Testis (tissue), 3 donors: Measurements from ENCODE around the gene HOMER2. TPM values are rescaled to one million over a fixed set of nuclear protein-coding genes. Genes with fewer than 3 reads are reported as not detected.

ENCODE experiments used
- DNase-seq: peaks from one replicate; pipeline ENCODE4 v3.0.0-alpha.2; 2019
- H3K27ac ChIP-seq, 2 donors: fragments of 200-600 bp; sonication (generic); one replicate each; pipeline ENCODE4 v1.5.1; 2019
- H3K27me3 ChIP-seq: fragments of 200-600 bp; sonication (generic); one replicate; pipeline ENCODE4 v1.5.1; 2019
- H3K36me3 ChIP-seq: fragments of 200-600 bp; sonication (generic); one replicate; pipeline ENCODE4 v1.5.1; 2017; ENCODE audit warnings: low read depth; ENCODE audit errors: missing control alignments
- H3K4me1 ChIP-seq: fragments of 200-600 bp; sonication (generic); one replicate; pipeline ENCODE4 v1.5.1; 2019
- H3K4me3 ChIP-seq, 2 donors: fragments of 200-600 bp; sonication (generic); one replicate each; pipeline ENCODE4 v1.5.1; 2017 to 2019
- H3K9me3 ChIP-seq: fragments of 200-600 bp; sonication (generic); one replicate; pipeline ENCODE4 v1.5.1; 2017
- POLR2A ChIP-seq: fragments of 450-650 bp; IDR thresholded peaks from one replicate; pipeline ENCODE4 v1.6.1; 2017; ENCODE audit warnings: antibody characterized with exemption, mild to moderate bottlenecking, moderate library complexity
- WGBS, 2 donors: methylation state at CpG; one replicate each; pipeline ENCODE4 v1.1.5; 2018; 5-methylcytosine and 5-hydroxymethylcytosine counted together
- intact Hi-C: fragments of 100-400 bp; cut with DNase I; formaldehyde crosslinking; loops from one replicate; pipeline ENCODE4 v1.15.1; 2023; ENCODE audit warnings: low total_unique reads
- polyA plus RNA-seq: library from polyadenylated mRNA; stranded (reverse); fragments of 350-450 nt; fragmentation: Illumina TruSeq; extraction: RNeasy Lipid Tissue Mini Kit (QIAGEN cat#74804); gene quantifications from one replicate; pipeline ENCODE4 v1.2.3, GENCODE V29; 2014; ENCODE audit warnings: low read depth, low replicate concordance; ENCODE audit not compliant: insufficient read depth
- total RNA-seq, 2 donors: library from RNA; depleted of rRNA; stranded (reverse); fragments of >200 nt; gene quantifications; one replicate each; pipeline ENCODE4 v1.2.3, GENCODE V29; 2016
- TF ChIP-seq, protein P1 (sequence below), 3 experiments: fragments of 450-650 bp in 2 of 3; fragments of 200-600 bp in 1 of 3; sonication (generic) in 1 of 3; IDR thresholded peaks; one replicate each; pipeline ENCODE4 v1.5.1; 2016 to 2019; ENCODE audit warnings: antibody characterized with exemption in 3 of 3, mild to moderate bottlenecking in 2 of 3, moderate library complexity in 1 of 3

HOMER2 gene
- total and polyA plus RNA-seq, 3 donors from 2014 or later: 18.7 to 40.5 (median 38.5) TPM

- WGBS, 2 donors: 66 to 69% methylated on average over 7 of the region's 7 CpGs
- TF ChIP-seq, protein P1, sequence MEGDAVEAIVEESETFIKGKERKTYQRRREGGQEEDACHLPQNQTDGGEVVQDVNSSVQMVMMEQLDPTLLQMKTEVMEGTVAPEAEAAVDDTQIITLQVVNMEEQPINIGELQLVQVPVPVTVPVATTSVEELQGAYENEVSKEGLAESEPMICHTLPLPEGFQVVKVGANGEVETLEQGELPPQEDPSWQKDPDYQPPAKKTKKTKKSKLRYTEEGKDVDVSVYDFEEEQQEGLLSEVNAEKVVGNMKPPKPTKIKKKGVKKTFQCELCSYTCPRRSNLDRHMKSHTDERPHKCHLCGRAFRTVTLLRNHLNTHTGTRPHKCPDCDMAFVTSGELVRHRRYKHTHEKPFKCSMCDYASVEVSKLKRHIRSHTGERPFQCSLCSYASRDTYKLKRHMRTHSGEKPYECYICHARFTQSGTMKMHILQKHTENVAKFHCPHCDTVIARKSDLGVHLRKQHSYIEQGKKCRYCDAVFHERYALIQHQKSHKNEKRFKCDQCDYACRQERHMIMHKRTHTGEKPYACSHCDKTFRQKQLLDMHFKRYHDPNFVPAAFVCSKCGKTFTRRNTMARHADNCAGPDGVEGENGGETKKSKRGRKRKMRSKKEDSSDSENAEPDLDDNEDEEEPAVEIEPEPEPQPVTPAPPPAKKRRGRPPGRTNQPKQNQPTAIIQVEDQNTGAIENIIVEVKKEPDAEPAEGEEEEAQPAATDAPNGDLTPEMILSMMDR (IDR thresholded peaks at IDR 0.05): no peak
- TF ChIP-seq POLR2A: no peak
- intact Hi-C loops: no loop called here
Measured at GRCh38 chr15:82917249-82917648, 35.3 kb downstream of the HOMER2 start.

DNA sequence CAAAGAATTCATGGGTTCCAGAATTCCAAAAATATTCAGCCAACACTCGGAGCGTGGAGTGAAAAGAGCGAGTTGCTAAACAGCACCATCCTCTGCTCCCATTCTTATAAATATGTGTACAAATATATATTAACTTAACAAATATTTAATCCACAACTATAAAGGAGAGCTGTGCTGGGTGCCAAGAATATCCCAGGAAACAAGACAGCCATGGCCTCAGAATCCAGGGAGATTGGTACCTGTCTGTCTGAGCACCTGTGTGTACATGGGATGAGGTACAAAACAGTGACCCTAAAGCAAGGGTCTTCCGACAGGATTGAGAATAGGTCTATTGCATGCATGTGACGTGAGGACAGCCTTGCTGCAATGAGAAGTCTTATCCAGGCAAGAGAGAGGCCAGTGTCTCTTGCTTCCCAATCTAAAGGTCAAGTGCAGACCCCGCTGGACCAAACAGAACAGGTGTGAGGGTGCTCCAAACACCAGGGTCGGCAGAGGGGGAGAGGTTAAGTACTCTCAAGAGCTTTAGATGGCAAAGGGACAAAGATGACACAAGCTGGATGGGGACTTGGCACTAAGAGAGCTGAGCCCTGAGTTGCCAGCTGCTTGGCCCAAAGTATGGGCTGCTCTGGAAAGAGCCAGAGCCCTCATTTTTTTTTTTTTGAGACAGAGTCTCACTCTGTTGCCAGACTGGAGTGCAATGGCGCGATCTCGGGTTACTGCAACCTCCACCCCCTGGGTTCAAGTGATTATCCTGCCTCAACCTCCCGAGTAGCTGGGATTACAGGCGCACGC is 36.2 kb downstream of the HOMER2 start:
- 93 to 96% methylated on average over 12 to 13 of the region's 13 CpGs for WGBS, 2 donors
- Histone ChIP-seq H3K27me3 (no peaks in the 10 kb centered on the region), H3K4me3 (no peak overlapping the region), H3K36me3 (no peaks in the 10 kb centered on the region), H3K4me1 (peaks cover 26% of the 10 kb centered on the region), H3K27ac (peak overlapping the region in 1 of 2 donors; percentile 76), H3K9me3 (no peaks in the 10 kb centered on the region)
- DNase-seq: no peak
- intact Hi-C loops: no loop called here
- no peak for TF ChIP-seq POLR2A
- TF ChIP-seq, protein P1 (IDR thresholded peaks at IDR 0.05): no peak

More at GRCh38 chr15:82917249-82917648, 35.3 kb downstream of the HOMER2 start:
- Histone ChIP-seq H3K4me3 (no peak overlapping the region), H3K27me3 (no peaks in the 10 kb centered on the region), H3K4me1 (peaks cover 26% of the 10 kb centered on the region), H3K36me3 (no peaks in the 10 kb centered on the region), H3K27ac (peak overlapping the region in 1 of 2 donors; percentile 76), H3K9me3 (no peaks in the 10 kb centered on the region)
- no peak for DNase-seq

DNA sequence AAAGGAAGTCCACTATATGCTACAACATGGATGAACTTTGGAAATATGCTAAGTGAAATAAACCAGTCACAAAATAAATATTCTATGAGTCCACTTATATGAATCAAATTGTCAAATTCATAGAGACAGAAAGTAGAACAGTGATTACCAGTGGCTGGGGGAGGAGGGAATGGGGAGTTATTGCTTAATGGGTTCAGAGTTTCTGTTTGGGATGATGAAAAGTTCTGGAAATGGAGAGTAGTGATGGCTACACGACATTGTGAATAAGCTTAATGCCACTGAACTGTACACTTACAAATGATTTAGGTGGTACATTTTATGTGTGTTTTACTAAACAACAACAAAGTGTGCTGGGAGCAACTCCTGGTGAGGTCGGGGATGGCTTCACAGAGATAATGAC is 38.1 kb downstream of the HOMER2 start:
- H3K9me3 ChIP-seq: no peaks in the 10 kb centered on the region
- TF ChIP-seq, protein P1 (IDR thresholded peaks at IDR 0.05): no peak
- no peak for DNase-seq
- peaks cover 17% of the 10 kb centered on the region for H3K4me1 ChIP-seq
- intact Hi-C loops: no loop called here
- 72 to 76% methylated on average over 2 of the region's 2 CpGs for WGBS, 2 donors
- H3K27me3 ChIP-seq: no peaks in the 10 kb centered on the region
- no peaks in the 10 kb centered on the region for H3K36me3 ChIP-seq
- H3K4me3 ChIP-seq: no peak overlapping the region
- no peak overlapping the region for H3K27ac ChIP-seq

- H3K27ac ChIP-seq: no peak overlapping the region
- 91 to 93% methylated on average over 4 of the region's 4 CpGs for WGBS, 2 donors
- no peaks in the 10 kb centered on the region for H3K36me3 ChIP-seq
- H3K9me3 ChIP-seq: no peaks in the 10 kb centered on the region
- no peak overlapping the region for H3K4me3 ChIP-seq
- H3K4me1 ChIP-seq: no peaks in the 10 kb centered on the region
- TF ChIP-seq, protein P1 (IDR thresholded peaks at IDR 0.05): no peak
- TF ChIP-seq POLR2A: no peak
- H3K27me3 ChIP-seq: no peaks in the 10 kb centered on the region
- intact Hi-C loops: no loop called here
- DNase-seq: no peak
Measured at GRCh38 chr15:82911458-82911857, 41.1 kb downstream of the HOMER2 start.

- Histone ChIP-seq H3K4me3 (no peak overlapping the region), H3K9me3 (no peaks in the 10 kb centered on the region), H3K27me3 (no peaks in the 10 kb centered on the region), H3K27ac (no peak overlapping the region), H3K36me3 (no peaks in the 10 kb centered on the region), H3K4me1 (no peaks in the 10 kb centered on the region)
- intact Hi-C loops: no loop called here
- no peak for TF ChIP-seq POLR2A
- TF ChIP-seq, protein P1 (IDR thresholded peaks at IDR 0.05): no peak
- no peak for DNase-seq
- 63 to 65% methylated on average over 4 of the region's 4 CpGs for WGBS, 2 donors
Measured at GRCh38 chr15:82910721-82911120, 41.8 kb downstream of the HOMER2 start.
